ENCODE results near the gene ZSCAN5C. TPM values are rescaled to one million over a fixed set of nuclear protein-coding genes. Genes with fewer than 3 reads are reported as not detected.
"Not testable (repeated sequence)": the region's sequence is repeated elsewhere in the genome, so short reads cannot be mapped to it uniquely, and the experiment has no call there.

The ZSCAN5C gene
- total RNA-seq, 4 donors from 2014 or later, result not detected

- no peak for TF ChIP-seq POLR2A (IDR thresholded peaks at IDR 0.05)
- TF ChIP-seq, protein P1, sequence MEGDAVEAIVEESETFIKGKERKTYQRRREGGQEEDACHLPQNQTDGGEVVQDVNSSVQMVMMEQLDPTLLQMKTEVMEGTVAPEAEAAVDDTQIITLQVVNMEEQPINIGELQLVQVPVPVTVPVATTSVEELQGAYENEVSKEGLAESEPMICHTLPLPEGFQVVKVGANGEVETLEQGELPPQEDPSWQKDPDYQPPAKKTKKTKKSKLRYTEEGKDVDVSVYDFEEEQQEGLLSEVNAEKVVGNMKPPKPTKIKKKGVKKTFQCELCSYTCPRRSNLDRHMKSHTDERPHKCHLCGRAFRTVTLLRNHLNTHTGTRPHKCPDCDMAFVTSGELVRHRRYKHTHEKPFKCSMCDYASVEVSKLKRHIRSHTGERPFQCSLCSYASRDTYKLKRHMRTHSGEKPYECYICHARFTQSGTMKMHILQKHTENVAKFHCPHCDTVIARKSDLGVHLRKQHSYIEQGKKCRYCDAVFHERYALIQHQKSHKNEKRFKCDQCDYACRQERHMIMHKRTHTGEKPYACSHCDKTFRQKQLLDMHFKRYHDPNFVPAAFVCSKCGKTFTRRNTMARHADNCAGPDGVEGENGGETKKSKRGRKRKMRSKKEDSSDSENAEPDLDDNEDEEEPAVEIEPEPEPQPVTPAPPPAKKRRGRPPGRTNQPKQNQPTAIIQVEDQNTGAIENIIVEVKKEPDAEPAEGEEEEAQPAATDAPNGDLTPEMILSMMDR (IDR thresholded peaks at IDR 0.05), result no peak
- 87 to 92% methylated on average over 10 of the region's 10 CpGs for WGBS, 2 donors
- H3K4me3 ChIP-seq, result no peak overlapping the region
- no peak overlapping the region for H3K27ac ChIP-seq
- H3K4me1 ChIP-seq, result peaks cover 0 to 12% (median 3%) of the 10 kb centered on the region in 4 donors
- peaks cover 0 to 6% (median 0%) of the 10 kb centered on the region in 4 donors for H3K9me3 ChIP-seq
- H3K27me3 ChIP-seq, result peaks cover 0 to 3% of the 10 kb centered on the region in 2 donors
- no peak for DNase-seq (ENCODE audit: low spot score in 2 of 2)
- H3K36me3 ChIP-seq, result peaks cover 0 to 41% (median 0%) of the 10 kb centered on the region in 3 donors
Observed at GRCh38 chr19:56218961-56219360, 16.9 kb downstream of the ZSCAN5C start.

GRCh38 chr19:56221442-56221841 is 19.4 kb downstream of the ZSCAN5C start:
- WGBS, 2 donors, result 52 to 66% methylated on average over 9 of the region's 9 CpGs
- not testable (repeated sequence) for H3K27me3 ChIP-seq; H3K27ac ChIP-seq; DNase-seq (ENCODE audit: low spot score in 2 of 2); H3K4me3 ChIP-seq; H3K9me3 ChIP-seq
- peaks cover 0 to 41% (median 0%) of the 10 kb centered on the region in 3 donors for H3K36me3 ChIP-seq
- peaks cover 0 to 12% (median 3%) of the 10 kb centered on the region in 4 donors for H3K4me1 ChIP-seq

DNA sequence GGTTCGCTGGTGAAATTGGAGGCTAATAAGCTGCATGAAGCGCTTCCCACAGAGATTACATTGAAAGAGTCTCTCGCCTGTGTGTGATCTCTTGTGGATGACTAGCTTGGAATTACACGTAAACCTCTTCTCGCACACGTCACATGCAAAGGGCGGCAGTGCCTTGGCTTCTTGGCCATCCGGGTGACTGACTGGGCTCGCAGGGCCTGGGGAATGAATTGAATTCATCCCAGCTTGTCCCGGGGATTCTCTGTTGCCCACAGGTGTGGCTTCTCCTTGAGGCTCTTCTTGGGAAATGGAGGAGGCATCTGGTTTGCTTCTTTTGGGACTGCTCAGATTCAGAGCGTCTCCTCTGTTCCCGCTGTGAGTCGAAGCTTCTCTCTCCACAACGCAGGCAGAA is 19.8 kb downstream of the ZSCAN5C start:
- Histone ChIP-seq H3K4me1 (peaks cover 0 to 11% (median 3%) of the 10 kb centered on the region in 4 donors), H3K27me3 (peaks cover 0 to 3% of the 10 kb centered on the region in 2 donors), H3K9me3 (peaks cover 0 to 6% (median 0%) of the 10 kb centered on the region in 4 donors), H3K36me3 (peaks cover 0 to 41% (median 0%) of the 10 kb centered on the region in 3 donors), H3K4me3 (no peak overlapping the region), H3K27ac (no peak overlapping the region)
- DNase-seq (ENCODE audit: low spot score in 2 of 2), result no peak
- TF ChIP-seq, protein P1 (IDR thresholded peaks at IDR 0.05), result no peak
- 91 to 93% methylated on average over 14 of the region's 14 CpGs for WGBS, 2 donors

- TF ChIP-seq EP300 (IDR thresholded peaks at IDR 0.05) (no peak), POLR2A (IDR thresholded peaks at IDR 0.05) (no peak)
- Histone ChIP-seq H3K36me3 (peaks cover 0 to 41% (median 0%) of the 10 kb centered on the region in 3 donors), H3K4me3 (no peak overlapping the region), H3K4me1 (peaks cover 0 to under 1% (median 0%) of the 10 kb centered on the region in 4 donors), H3K27ac (no peak overlapping the region), H3K9me3 (no peaks in the 10 kb centered on the region), H3K27me3 (no peaks in the 10 kb centered on the region)
- WGBS, 2 donors, result 76 to 79% methylated on average over 6 of the region's 6 CpGs
- DNase-seq (ENCODE audit: low spot score in 2 of 2), result no peak
Observed at GRCh38 chr19:56222901-56223300, 20.8 kb downstream of the ZSCAN5C start.

- TF ChIP-seq POLR2A (IDR thresholded peaks at IDR 0.05), result no peak
- no peak for TF ChIP-seq EP300 (IDR thresholded peaks at IDR 0.05)
- TF ChIP-seq, protein P1 (IDR thresholded peaks at IDR 0.05), result no peak
- no peak overlapping the region for H3K27ac ChIP-seq
- WGBS, 2 donors, result 85 to 89% methylated on average over 9 of the region's 9 CpGs
- H3K27me3 ChIP-seq, result no peaks in the 10 kb centered on the region
- DNase-seq (ENCODE audit: low spot score in 2 of 2), result no peak
- H3K9me3 ChIP-seq, result no peaks in the 10 kb centered on the region
- no peak overlapping the region for H3K4me3 ChIP-seq
- peaks cover 0 to 41% (median 0%) of the 10 kb centered on the region in 3 donors for H3K36me3 ChIP-seq
- no peaks in the 10 kb centered on the region for H3K4me1 ChIP-seq
Observed at GRCh38 chr19:56223481-56223880, 21.4 kb downstream of the ZSCAN5C start.

GRCh38 chr19:56245121-56245740 is 43.2 kb downstream of the ZSCAN5C start:
- TF ChIP-seq, protein P1 (IDR thresholded peaks at IDR 0.05), result no peak
- TF ChIP-seq POLR2A (IDR thresholded peaks at IDR 0.05), result no peak
- 82 to 85% methylated on average over 7 of the region's 7 CpGs for WGBS, 2 donors

DNA sequence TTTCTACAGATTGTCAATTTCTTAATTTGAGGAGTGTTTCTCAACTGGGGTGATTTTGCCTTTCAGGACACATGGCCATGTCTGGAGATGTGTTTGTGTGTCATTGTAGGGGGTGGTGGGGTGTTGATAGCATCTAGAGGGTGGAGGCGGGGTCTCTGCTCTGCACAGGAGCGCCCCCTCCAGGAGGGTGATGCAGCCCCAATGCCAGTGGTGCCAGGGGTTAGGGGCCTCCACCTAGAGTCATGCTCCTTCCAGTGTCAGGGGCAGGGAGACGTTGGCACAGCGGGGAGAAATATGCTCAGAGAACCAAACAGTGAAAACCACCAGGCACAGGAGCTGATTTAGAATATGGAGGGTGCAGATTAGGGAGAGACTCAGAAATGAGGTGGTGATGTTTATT is 43.7 kb downstream of the ZSCAN5C start:
- H3K4me1 ChIP-seq; H3K36me3 ChIP-seq; DNase-seq (ENCODE audit: low spot score in 2 of 2); H3K27ac ChIP-seq; H3K27me3 ChIP-seq; H3K9me3 ChIP-seq; H3K4me3 ChIP-seq: not testable (repeated sequence)
- WGBS, 2 donors, result 58 to 64% methylated on average over 4 of the region's 4 CpGs

More at GRCh38 chr19:56245121-56245740, 43.2 kb downstream of the ZSCAN5C start:
- no peak for DNase-seq (ENCODE audit: low spot score in 2 of 2)
- no peaks in the 10 kb centered on the region for H3K27me3 ChIP-seq
- H3K4me3 ChIP-seq, result no peak overlapping the region
- no peaks in the 10 kb centered on the region for H3K9me3 ChIP-seq
- no peaks in the 10 kb centered on the region for H3K36me3 ChIP-seq
- no peaks in the 10 kb centered on the region for H3K4me1 ChIP-seq
- H3K27ac ChIP-seq, result no peak overlapping the region

- not testable (repeated sequence) for H3K4me1 ChIP-seq; H3K4me3 ChIP-seq; H3K27me3 ChIP-seq; H3K9me3 ChIP-seq; DNase-seq (ENCODE audit: low spot score in 2 of 2); H3K36me3 ChIP-seq; H3K27ac ChIP-seq
- 90 to 97% methylated on average over 8 of the region's 8 CpGs for WGBS, 2 donors
Observed at GRCh38 chr19:56248736-56249338, 46.8 kb downstream of the ZSCAN5C start.
